GM21528 (cell line): Measurements from ENCODE around the gene MIAT.
"Not testable (repeated sequence)": the region's sequence is repeated elsewhere in the genome, so short reads cannot be mapped to it uniquely, and the experiment has no call there.

ENCODE experiments used
- ATAC-seq: cut with Tn5 transposase; IDR thresholded peaks from one replicate; pipeline ENCODE4 v1.9.1; 2021; ENCODE audit warnings: mild to moderate bottlenecking, moderate library complexity; ENCODE audit not compliant: unreplicated experiment, low FRiP score

Gene MIAT

GRCh38 chr22:26690654-26691376, 33.4 kb downstream of the MIAT start:
- ATAC-seq: no peak

DNA sequence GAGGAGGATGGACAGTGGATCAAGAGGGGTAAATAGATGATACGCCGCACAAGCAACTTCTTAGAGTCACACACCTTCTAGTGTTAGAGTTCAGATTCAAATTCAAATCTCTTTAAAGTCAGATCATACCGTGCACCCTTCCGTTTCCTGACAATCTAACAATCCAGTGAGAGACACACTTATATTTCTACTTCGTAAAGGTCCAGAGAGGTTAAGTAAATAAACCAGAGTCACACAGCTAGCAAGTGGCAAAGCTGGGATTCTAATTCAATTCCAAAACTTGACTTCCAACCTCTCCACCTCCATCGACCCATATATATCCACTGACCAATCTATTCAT, 34.0 kb downstream of the MIAT start:
- ATAC-seq: no peak

GRCh38 chr22:26692215-26692614, 34.8 kb downstream of the MIAT start:
- ATAC-seq: no peak

DNA sequence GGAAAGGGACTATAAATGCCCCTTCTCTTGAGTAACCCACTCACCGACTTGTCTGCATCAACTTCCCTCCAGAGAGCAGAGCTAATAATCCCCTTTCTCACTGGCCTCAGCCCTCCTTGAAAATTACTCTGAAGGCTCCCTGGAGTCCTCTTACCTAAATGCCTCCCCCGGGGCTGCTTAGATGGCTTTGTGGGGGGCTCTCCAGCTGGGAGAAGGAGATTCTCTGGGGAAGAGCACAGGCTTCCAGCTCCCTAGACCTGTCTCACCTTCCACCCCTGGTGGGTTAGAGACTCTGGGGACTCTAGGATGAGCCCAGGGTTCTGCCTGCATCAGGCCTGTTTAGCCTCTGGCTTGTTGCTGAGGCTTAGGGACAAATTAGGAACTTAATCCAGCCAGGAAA, 39.8 kb downstream of the MIAT start:
- ATAC-seq: no peak

DNA sequence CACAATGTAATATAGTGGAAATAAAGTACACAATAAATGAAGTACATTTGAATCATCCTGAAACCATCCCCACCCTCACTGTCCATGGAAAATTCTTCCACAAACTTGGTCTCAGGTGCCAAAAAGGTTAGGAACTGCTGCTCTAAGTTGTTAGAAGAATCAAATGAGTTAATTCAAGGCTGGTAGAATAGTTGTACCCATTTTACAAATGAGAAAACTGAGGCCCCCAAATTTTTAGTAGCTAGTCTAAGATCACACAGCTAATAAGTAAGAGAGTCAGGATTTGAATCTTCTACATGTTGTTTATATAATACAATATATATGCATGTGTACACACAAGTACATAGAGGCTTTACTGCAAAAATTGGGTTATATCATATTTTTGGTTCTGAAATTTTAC, 43.1 kb downstream of the MIAT start:
- no peak for ATAC-seq

DNA sequence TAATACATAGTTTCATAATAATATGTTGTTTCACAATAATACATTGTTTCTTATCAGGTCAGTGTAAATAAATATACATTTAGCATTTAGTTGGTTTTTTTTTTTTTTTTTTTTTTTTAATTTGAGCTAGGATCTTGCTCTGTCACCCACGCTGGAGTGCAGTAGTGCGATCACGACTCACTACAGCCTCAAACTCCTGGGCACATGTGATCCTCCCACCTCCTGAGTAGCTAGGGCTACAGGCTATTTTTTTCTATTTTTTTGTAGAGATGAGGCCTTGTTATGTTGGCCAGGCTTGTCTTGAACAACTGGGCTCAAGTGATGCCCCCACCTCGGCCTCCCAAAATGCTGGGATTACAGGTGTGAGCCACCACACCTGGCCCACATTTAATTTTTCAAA, 43.5 kb downstream of the MIAT start:
- no peak for ATAC-seq

- no peak for ATAC-seq
These were observed 43.9 kb downstream of the MIAT start for GRCh38 chr22:26701323-26701722.

- no peak for ATAC-seq
These were observed 45.8 kb downstream of the MIAT start for GRCh38 chr22:26702906-26703830.

DNA sequence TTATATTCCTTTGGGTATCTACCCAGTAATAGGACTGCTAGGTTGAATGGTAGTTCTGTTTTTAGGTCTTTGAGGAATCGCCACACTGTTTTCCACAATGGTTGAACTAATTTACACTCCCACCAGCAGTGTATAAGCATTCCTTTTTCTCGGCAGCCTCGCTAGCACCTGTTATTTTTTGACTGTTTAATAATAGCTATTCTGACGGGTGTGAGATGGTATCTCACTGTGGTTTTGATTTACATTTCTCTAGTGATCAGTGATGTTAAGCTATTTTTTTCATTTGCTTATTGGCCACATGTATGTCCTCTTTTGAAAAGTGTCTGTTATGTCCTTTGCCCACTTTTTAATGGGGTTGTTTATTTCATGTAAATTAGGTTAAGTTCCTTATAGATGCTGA, 48.0 kb downstream of the MIAT start:
- not testable (repeated sequence) for ATAC-seq

GRCh38 chr22:26707090-26707489, 49.7 kb downstream of the MIAT start:
- no peak for ATAC-seq

DNA sequence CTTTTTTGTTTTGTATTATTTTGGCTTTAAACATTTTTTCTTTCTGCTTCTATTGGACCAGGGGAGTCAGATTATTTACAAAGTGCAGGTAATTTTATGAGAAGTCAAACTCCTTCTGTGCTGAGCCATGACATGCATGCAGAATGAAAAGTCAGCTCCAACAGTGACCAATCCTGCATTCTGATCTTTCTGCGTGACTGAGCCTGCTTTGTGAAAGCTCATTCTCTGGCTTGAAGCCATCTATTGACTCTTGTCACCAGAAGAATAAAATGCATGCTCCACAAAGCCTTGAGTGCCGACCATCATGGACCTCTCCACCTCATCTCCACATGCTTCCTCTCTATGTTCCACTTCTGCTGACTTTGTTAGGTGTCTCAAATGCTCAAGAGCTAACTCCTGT, 50.2 kb downstream of the MIAT start:
- no peak for ATAC-seq

DNA sequence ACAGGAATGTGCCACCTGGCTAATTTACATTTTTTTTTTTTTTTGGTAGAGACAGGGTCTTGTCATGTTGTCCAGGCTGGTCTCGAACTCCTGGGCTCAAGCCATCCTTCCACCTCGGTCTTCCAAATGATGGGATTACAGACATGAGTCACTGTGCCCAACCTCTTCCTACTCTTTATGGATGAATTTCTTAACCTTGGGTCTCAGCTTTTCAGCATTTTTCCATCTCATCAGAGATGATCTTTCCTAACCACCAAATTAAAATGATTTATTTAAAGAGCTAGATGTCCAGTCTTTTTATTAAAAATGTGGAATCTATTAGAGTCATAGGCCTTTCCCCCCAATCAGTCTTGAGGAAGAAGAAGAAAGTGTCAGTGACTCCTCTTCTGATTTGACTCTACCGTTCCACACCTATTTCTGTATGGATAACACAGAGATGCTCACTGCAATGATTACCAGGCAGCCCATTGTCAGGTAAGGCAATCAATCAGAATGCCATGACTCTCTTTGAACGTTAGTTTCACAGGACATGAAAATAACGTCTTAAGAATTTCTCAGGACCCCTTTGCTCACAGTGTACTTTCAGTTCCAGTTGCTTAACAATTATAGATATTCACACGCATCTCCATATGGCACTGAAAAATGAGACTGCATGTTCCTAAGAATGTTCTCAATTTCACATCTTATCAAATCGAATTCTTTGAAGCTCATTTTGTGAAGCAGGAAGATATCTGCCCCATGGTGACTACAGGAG, 51.0 kb downstream of the MIAT start:
- no peak for ATAC-seq

GRCh38 chr22:26709617-26710390, 52.4 kb downstream of the MIAT start:
- no peak for ATAC-seq

DNA sequence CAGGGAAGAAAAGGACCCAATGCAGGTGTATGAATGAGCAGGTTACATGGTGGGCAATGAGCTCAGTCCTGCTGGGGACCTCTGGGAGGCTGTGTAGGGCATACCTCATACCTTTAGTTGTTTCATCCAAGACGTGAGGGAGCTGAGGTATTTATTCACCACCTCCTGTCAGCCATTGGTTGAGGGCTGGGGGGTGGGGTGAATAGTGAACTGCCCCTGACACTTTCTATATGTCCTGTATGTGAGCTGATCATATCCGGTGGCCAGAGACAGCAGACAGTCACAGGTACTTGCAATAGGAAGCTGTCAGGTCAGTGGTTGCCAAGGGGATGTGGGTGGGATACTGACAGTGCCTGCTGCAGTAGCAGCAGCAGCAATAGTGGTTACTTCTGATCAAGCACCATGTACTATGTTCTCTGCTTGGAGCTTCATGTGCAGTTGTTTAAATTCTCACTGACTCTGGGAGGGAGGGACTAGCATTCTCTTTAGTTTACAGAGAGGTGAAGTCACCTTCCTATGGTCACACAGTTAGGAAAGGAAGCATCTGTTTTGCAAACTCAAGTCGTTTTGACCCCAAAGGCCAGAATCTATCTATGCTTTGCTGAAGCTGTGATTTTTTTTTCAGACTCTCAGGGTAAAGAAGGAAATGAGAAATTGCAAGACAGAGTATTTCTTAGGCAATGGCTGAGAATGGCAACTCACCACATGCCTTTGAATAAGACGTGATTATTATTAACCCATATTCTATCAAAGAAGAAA, 54.0 kb downstream of the MIAT start:
- ATAC-seq: no peak

DNA sequence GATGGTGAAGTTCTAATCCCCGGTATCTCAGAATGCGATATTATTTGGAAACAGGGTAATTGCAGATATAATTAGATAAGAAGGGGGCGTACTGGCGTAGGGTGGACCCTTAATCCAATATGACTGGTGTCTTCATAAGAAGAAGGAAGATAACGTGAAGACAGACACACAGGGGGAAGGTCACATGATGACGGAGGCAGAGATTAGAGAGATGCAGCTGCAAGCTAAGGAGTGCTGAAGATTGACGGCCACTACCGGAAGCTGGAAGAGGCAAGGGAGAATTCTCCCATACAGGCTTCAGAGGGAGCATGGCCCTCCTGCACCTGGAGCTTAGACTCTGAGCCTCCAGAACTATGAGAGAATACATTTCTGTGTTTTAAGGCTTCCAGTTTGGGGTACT, 54.8 kb downstream of the MIAT start:
- no peak for ATAC-seq

DNA sequence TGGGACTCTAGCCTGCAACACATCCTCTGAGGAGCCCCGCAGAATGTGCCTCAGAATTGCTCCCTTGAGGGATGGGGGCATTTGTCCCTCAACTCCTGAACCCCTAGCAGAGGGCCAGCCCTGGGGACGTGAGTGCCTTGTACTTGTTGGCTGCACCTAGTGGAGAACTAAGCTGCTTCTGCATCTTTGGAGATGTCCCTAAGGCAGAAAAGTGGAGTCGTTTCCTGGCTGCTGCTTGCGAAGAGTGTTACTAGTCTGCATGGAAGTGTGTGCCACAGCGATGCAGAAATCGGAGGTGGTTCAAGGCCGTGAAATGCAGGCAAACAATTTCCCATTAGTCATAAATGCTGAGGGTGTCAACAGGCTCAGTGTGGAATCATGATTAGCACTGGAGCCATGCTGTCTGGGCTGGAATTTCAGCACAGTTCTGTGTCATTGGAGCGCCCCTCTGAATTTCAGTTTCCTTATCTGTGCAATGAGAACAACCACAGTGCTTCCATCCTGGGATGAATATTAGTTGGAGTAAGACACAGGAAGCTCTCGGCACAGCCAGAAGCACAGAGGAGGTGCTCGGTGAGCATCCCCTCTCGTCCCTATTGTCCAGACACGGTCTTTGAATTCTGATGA, 56.5 kb downstream of the MIAT start:
- no peak for ATAC-seq

GRCh38 chr22:26714971-26715370, 57.6 kb downstream of the MIAT start:
- no peak for ATAC-seq

GRCh38 chr22:26715392-26715936, 58.1 kb downstream of the MIAT start:
- no peak for ATAC-seq

- no peak for ATAC-seq
These were observed 61.1 kb downstream of the MIAT start for GRCh38 chr22:26718488-26718887.
